CD4-positive, CD25-positive, alpha-beta regulatory T cell (primary cell): Measurements from ENCODE around the gene CRB1. TPM values are rescaled to one million over a fixed set of nuclear protein-coding genes. Genes with fewer than 3 reads are reported as not detected.

Source experiments
- ATAC-seq, 2 donors: fragments of 150-1000 bp; cut with Tn5 transposase; one replicate each; pipeline ENCODE4 v1.10.0; 2021; ENCODE audit warnings: low read depth in 2 of 2, moderate number of reproducible peaks in 2 of 2, moderate library complexity in 1 of 2
- DNase-seq, 3 donors: peaks; one replicate each; pipeline versions ENCODE4 v3.0.0 to v3.0.0-alpha.2; 2012 to 2022; ENCODE audit warnings: mixed read lengths in 1 of 3
- H3K27ac ChIP-seq: one replicate; pipeline ENCODE4 v1.7.0; 2013; ENCODE audit warnings: mild to moderate bottlenecking, low read length; ENCODE audit not compliant: insufficient read depth, poor library complexity, severe bottlenecking
- H3K27me3 ChIP-seq: one replicate; pipeline ENCODE4 v1.7.0; 2013; ENCODE audit warnings: low read length; ENCODE audit not compliant: control insufficient read depth, insufficient read depth
- H3K36me3 ChIP-seq: one replicate; pipeline ENCODE4 v1.7.0; 2013; ENCODE audit warnings: mild to moderate bottlenecking, low read length, moderate library complexity; ENCODE audit not compliant: control insufficient read depth, insufficient read depth
- H3K4me1 ChIP-seq: 2 replicates; pipeline ENCODE4 v1.7.0; 2013; ENCODE audit warnings: mild to moderate bottlenecking, low read length; ENCODE audit not compliant: insufficient read depth, control insufficient read depth, poor library complexity, severe bottlenecking
- H3K4me3 ChIP-seq: one replicate; pipeline ENCODE4 v1.7.0; 2013; ENCODE audit warnings: low read depth, mild to moderate bottlenecking, low read length, moderate library complexity
- H3K9me3 ChIP-seq, 2 experiments: 1 replicate in 1 of 2; 2 replicates in 1 of 2; pipeline ENCODE4 v1.7.0; 2013; ENCODE audit warnings: low read length in 2 of 2, mild to moderate bottlenecking in 1 of 2, moderate library complexity in 1 of 2; ENCODE audit not compliant: control insufficient read depth in 2 of 2
- H3K27ac Mint-ChIP-seq, 3 donors: one replicate each; pipeline ENCODE4 v1.8.0; 2020 to 2022; ENCODE audit warnings: mild to moderate bottlenecking in 3 of 3, mixed read lengths in 3 of 3, moderate library complexity in 2 of 3
- H3K27me3 Mint-ChIP-seq: one replicate; pipeline ENCODE4 v1.8.0; 2022; ENCODE audit warnings: mild to moderate bottlenecking, mixed read lengths
- H3K36me3 Mint-ChIP-seq: one replicate; pipeline ENCODE4 v1.8.0; 2020; ENCODE audit warnings: mixed read lengths
- H3K4me1 Mint-ChIP-seq, 4 donors: one replicate each; pipeline ENCODE4 v1.8.0; 2020 to 2022; ENCODE audit warnings: mixed read lengths in 4 of 4, mild to moderate bottlenecking in 1 of 4
- H3K4me3 Mint-ChIP-seq, 4 donors: one replicate each; pipeline ENCODE4 v1.8.0; 2020 to 2022; ENCODE audit warnings: mild to moderate bottlenecking in 4 of 4, mixed read lengths in 4 of 4, moderate library complexity in 3 of 4
- H3K9me3 Mint-ChIP-seq, 7 donors: one replicate each; pipeline ENCODE4 v1.8.0; 2020 to 2022; ENCODE audit warnings: mixed read lengths in 7 of 7, mild to moderate bottlenecking in 3 of 7, moderate library complexity in 2 of 7
- polyA plus RNA-seq, 4 donors: library from polyadenylated mRNA; unstranded; fragments of 300-500 nt; fragmentation: Illumina TruSeq; gene quantifications; one replicate each; pipeline ENCODE4 v1.2.3, GENCODE V29; 2021
- total RNA-seq: library from RNA; stranded (reverse); gene quantifications from one replicate; pipeline ENCODE4 v1.2.3, GENCODE V29; 2022

The CRB1 gene
- total and polyA plus RNA-seq, 5 donors from 2014 or later: not detected

- H3K27ac Mint-ChIP-seq: no peak overlapping the region
- no peaks in the 10 kb centered on the region for H3K9me3 Mint-ChIP-seq
- ATAC-seq: no peak
- H3K27me3 Mint-ChIP-seq: peaks cover 8% of the 10 kb centered on the region
- peaks cover 3% of the 10 kb centered on the region for H3K27me3 ChIP-seq
- no peak overlapping the region for H3K27ac ChIP-seq
- no peaks in the 10 kb centered on the region for H3K36me3 ChIP-seq
- DNase-seq: no peak
- no peak overlapping the region for H3K4me3 Mint-ChIP-seq
- no peaks in the 10 kb centered on the region for H3K4me1 ChIP-seq
- no peak overlapping the region for H3K4me3 ChIP-seq
- H3K9me3 ChIP-seq: no peaks in the 10 kb centered on the region
- H3K36me3 Mint-ChIP-seq: no peaks in the 10 kb centered on the region
- H3K4me1 Mint-ChIP-seq: peaks cover 0 to 3% (median 0%) of the 10 kb centered on the region in 4 donors
Observed at GRCh38 chr1:197277166-197277565, 9.1 kb downstream of the CRB1 start.

DNA sequence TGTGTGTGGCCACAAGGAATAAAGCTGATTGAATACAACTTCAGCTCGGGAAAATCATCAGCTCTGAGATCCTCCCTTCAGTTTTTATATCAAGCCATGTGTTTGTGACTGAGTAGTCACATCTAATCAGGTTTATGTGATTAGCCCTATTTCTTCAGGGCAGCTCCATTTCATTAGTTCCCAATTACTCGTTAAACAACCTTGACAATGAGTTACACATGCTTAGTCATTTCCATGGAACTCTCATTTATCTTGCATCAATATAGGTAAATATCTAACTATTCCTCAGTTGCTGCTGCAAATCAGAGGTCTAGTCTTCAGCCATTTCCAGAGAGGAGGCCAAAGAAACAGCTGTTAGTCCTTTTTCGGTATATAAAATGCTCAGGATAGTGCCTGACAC, 16.3 kb downstream of the CRB1 start:
- Histone ChIP-seq H3K27me3 (peaks cover 2% of the 10 kb centered on the region), H3K36me3 (no peaks in the 10 kb centered on the region), H3K4me3 (no peak overlapping the region), H3K27ac (no peak overlapping the region), H3K9me3 (no peaks in the 10 kb centered on the region), H3K4me1 (no peaks in the 10 kb centered on the region)
- Mint-ChIP-seq H3K9me3 (no peaks in the 10 kb centered on the region), H3K4me1 (no peaks in the 10 kb centered on the region), H3K4me3 (no peak overlapping the region), H3K27ac (no peak overlapping the region), H3K27me3 (peaks cover 9% of the 10 kb centered on the region), H3K36me3 (no peaks in the 10 kb centered on the region)
- DNase-seq: no peak
- ATAC-seq: no peak

DNA sequence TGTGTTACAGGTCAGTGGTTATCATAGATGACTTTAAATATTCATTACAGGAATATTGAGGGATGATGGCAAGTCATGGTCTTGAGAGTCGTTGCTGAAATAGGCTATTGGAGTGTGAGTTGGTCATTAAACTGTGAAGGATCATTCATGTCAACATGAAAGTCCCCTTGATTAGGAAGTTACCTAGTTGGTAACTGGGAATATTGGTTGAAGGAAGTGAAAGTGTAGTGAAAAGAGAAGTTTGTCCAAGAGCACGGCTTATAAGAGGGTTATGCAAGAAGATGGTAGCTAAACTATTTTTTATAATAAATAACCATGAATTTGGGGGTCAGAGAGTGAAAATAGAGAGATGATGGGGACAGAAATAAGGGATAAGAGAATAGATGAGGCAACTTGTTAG, 16.9 kb downstream of the CRB1 start:
- Histone ChIP-seq H3K4me1 (no peaks in the 10 kb centered on the region), H3K9me3 (no peaks in the 10 kb centered on the region), H3K4me3 (no peak overlapping the region), H3K27ac (no peak overlapping the region), H3K36me3 (no peaks in the 10 kb centered on the region), H3K27me3 (peaks cover 2% of the 10 kb centered on the region)
- Mint-ChIP-seq H3K9me3 (no peaks in the 10 kb centered on the region), H3K4me3 (no peak overlapping the region), H3K27ac (no peak overlapping the region), H3K4me1 (no peaks in the 10 kb centered on the region), H3K27me3 (peaks cover 9% of the 10 kb centered on the region), H3K36me3 (no peaks in the 10 kb centered on the region)
- no peak for DNase-seq
- no peak for ATAC-seq

- no peak overlapping the region for H3K4me3 ChIP-seq
- H3K36me3 ChIP-seq: no peaks in the 10 kb centered on the region
- H3K9me3 ChIP-seq: no peaks in the 10 kb centered on the region
- Mint-ChIP-seq H3K27me3 (peaks cover 9% of the 10 kb centered on the region), H3K36me3 (no peaks in the 10 kb centered on the region), H3K4me1 (no peaks in the 10 kb centered on the region), H3K9me3 (no peaks in the 10 kb centered on the region), H3K4me3 (no peak overlapping the region), H3K27ac (no peak overlapping the region)
- peaks cover 2% of the 10 kb centered on the region for H3K27me3 ChIP-seq
- ATAC-seq (peak in 1 of 2 donors; percentile 37), DNase-seq (no peak)
- no peaks in the 10 kb centered on the region for H3K4me1 ChIP-seq
- no peak overlapping the region for H3K27ac ChIP-seq
Observed at GRCh38 chr1:197285526-197286205, 17.6 kb downstream of the CRB1 start.

DNA sequence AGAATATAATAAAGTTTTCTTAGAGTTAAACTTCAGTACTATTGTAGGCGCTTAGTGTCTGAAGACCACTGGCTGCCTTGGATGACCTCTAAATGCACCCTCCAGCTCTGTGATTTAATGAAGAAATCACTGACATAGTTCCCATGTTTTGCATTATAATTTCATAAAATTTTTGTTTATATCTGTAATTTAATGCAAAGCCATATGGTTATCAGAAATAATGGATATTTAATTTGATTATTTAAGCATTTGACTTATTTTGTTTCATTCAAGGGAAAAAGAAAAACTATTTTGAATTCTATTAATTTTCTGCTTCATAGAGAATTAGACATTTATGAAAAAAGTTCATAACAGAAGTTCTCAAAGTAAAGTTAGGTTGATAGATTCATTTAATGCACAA, 18.6 kb downstream of the CRB1 start:
- Histone ChIP-seq H3K36me3 (no peaks in the 10 kb centered on the region), H3K4me3 (no peak overlapping the region), H3K27ac (no peak overlapping the region), H3K4me1 (no peaks in the 10 kb centered on the region), H3K9me3 (no peaks in the 10 kb centered on the region), H3K27me3 (peaks cover 2% of the 10 kb centered on the region)
- Mint-ChIP-seq H3K36me3 (no peaks in the 10 kb centered on the region), H3K4me1 (no peaks in the 10 kb centered on the region), H3K27ac (no peak overlapping the region), H3K9me3 (peaks cover 0 to under 1% (median 0%) of the 10 kb centered on the region in 7 donors), H3K4me3 (no peak overlapping the region), H3K27me3 (peaks cover 5% of the 10 kb centered on the region)
- no peak for DNase-seq
- no peak for ATAC-seq

- H3K27me3 Mint-ChIP-seq: peaks cover 9% of the 10 kb centered on the region
- Histone ChIP-seq H3K27me3 (peaks cover 2% of the 10 kb centered on the region), H3K4me3 (no peak overlapping the region), H3K9me3 (no peaks in the 10 kb centered on the region), H3K27ac (no peak overlapping the region), H3K4me1 (no peaks in the 10 kb centered on the region), H3K36me3 (no peaks in the 10 kb centered on the region)
- no peaks in the 10 kb centered on the region for H3K4me1 Mint-ChIP-seq
- H3K36me3 Mint-ChIP-seq: no peaks in the 10 kb centered on the region
- H3K4me3 Mint-ChIP-seq: peak overlapping the region in 1 of 4 donors; percentile 43
- peak overlapping the region in 1 of 3 donors; percentile 12 for H3K27ac Mint-ChIP-seq
- no peak for DNase-seq
- no peak for ATAC-seq
- H3K9me3 Mint-ChIP-seq: peaks cover 0 to 3% (median 2%) of the 10 kb centered on the region in 7 donors
Observed at GRCh38 chr1:197287863-197288262, 19.8 kb downstream of the CRB1 start.

- no peaks in the 10 kb centered on the region for H3K4me1 ChIP-seq
- no peak for ATAC-seq
- H3K9me3 ChIP-seq: no peaks in the 10 kb centered on the region
- Mint-ChIP-seq H3K4me1 (no peaks in the 10 kb centered on the region), H3K36me3 (no peaks in the 10 kb centered on the region), H3K4me3 (no peak overlapping the region), H3K27ac (no peak overlapping the region), H3K27me3 (peaks cover 16% of the 10 kb centered on the region), H3K9me3 (peaks cover 0 to under 1% (median 0%) of the 10 kb centered on the region in 7 donors)
- H3K36me3 ChIP-seq: no peaks in the 10 kb centered on the region
- H3K27ac ChIP-seq: no peak overlapping the region
- DNase-seq: no peak
- no peak overlapping the region for H3K4me3 ChIP-seq
- peaks cover 5% of the 10 kb centered on the region for H3K27me3 ChIP-seq
Observed at GRCh38 chr1:197302775-197303174, 34.7 kb downstream of the CRB1 start.

DNA sequence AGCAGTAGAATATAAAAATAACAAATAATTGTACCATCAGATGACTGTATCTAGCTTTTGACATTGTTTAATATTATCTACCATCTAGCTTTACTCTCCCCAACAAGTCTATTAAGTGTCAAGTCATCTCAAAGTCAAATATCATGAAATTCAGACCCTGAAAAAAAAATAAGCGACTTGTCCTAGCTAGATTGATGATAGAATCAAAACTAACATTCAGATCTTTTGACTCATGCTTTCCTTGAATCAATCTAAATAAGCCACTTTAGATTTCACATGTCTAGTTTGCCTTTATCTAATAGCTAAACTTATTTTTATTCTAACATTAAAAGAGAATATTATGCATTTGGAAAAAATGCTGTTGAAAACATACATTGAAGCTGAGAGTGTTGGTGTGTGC, 35.4 kb downstream of the CRB1 start:
- Histone ChIP-seq H3K4me1 (no peaks in the 10 kb centered on the region), H3K27me3 (peaks cover 3% of the 10 kb centered on the region), H3K27ac (no peak overlapping the region), H3K4me3 (no peak overlapping the region), H3K36me3 (no peaks in the 10 kb centered on the region), H3K9me3 (no peaks in the 10 kb centered on the region)
- H3K9me3 Mint-ChIP-seq: no peaks in the 10 kb centered on the region
- H3K36me3 Mint-ChIP-seq: no peaks in the 10 kb centered on the region
- no peak for ATAC-seq
- no peak for DNase-seq
- H3K4me3 Mint-ChIP-seq: no peak overlapping the region
- peaks cover 14% of the 10 kb centered on the region for H3K27me3 Mint-ChIP-seq
- no peaks in the 10 kb centered on the region for H3K4me1 Mint-ChIP-seq
- no peak overlapping the region for H3K27ac Mint-ChIP-seq
